Cardiac muscle cell (in vitro differentiated cells and primary cell): ENCODE results near the gene JOSD2. TPM values are rescaled to one million over a fixed set of nuclear protein-coding genes. Genes with fewer than 3 reads are reported as not detected.

ENCODE experiments used
- DNase-seq, 2 donors: peaks; one replicate each; pipeline versions ENCODE4 v3.0.0 to v3.0.0-alpha.2; 2010 to 2017; ENCODE audit warnings: low read depth in 1 of 2, low spot score in 1 of 2
- H3K27ac ChIP-seq: fragments of 200-600 bp; sonication (generic); 2 replicates; pipeline ENCODE4 v1.5.1; 2016
- H3K27me3 ChIP-seq: fragments of 200-600 bp; sonication (generic); 2 replicates; pipeline ENCODE4 v1.6.0; 2016; ENCODE audit warnings: control low read depth
- H3K36me3 ChIP-seq: fragments of 200-600 bp; sonication (generic); 2 replicates; pipeline ENCODE4 v1.5.1; 2016; ENCODE audit warnings: control low read depth
- H3K4me1 ChIP-seq: fragments of 200-600 bp; sonication (generic); 2 replicates; pipeline ENCODE4 v1.8.1; 2017; ENCODE audit warnings: low read depth, mild to moderate bottlenecking, mixed run types
- H3K4me3 ChIP-seq: fragments of 200-600 bp; sonication (generic); 2 replicates; pipeline ENCODE4 v1.5.1; 2016; ENCODE audit warnings: mild to moderate bottlenecking
- H3K9me3 ChIP-seq: fragments of 200-600 bp; sonication (generic); 2 replicates; pipeline ENCODE4 v1.5.1; 2017; ENCODE audit warnings: low read depth, mild to moderate bottlenecking, control low read depth
- CTCF ChIP-seq: IDR thresholded peaks from 2 replicates; pipeline ENCODE4 v1.5.1; 2012; ENCODE audit warnings: low read depth, mild to moderate bottlenecking, low read length
- polyA plus RNA-seq: library from polyadenylated mRNA; unstranded; fragments of >200 nt; fragmentation: Nextera tagmentation; extraction: Ambion mirVana; gene quantifications from 2 replicates; pipeline ENCODE4 v1.2.1, GENCODE V29; 2016
- total RNA-seq: library from RNA; depleted of rRNA; stranded (reverse); fragments of >200 nt; gene quantifications from 2 replicates; pipeline ENCODE4 v1.2.3, GENCODE V29; 2016

Gene JOSD2
- total and polyA plus RNA-seq, 2 experiments from 2014 or later, result 21.4 to 44.8 TPM

DNA sequence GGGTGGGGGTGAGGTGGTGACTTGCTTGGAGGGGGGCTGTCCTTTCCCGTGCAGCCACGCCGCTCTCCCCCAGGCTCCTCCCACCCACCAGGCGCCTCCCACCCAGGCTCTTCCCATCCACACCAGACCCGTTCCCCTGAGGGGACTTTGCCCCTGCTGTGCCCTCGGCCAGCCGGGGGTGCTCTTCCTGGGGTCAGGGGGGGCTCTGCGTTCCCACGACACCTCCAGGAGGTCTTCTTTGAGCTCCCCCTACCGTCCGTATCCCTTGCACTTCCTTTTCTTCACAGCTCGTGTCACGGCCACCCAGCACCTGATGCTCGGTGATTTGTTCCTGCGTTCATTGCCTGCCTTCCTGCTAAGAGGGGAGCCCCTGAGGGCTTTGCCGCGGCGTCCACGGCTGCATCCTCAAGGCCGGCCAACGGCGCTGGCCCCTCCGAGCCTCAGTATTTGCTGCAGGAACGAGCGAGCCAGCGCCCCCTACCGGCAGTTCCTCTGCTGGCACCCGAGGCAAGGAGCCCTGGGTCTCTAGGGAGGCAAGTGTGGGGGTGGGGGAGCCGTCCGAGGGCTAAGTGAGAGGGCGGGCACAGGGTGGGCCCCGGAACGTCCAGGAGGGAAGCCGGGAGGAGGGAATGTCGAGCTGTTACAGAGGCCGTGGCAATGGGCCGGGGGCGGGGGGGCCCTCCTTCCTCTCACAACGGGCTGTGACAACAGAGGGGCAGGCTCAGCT lies 45.5 kb upstream of the JOSD2 start:
- peak; percentile 81 to 96 for DNase-seq
- H3K27me3 ChIP-seq, result no peaks in the 10 kb centered on the region
- peaks cover 24% of the 10 kb centered on the region for H3K4me1 ChIP-seq
- peak; percentile 88 for TF ChIP-seq CTCF
- no peaks in the 10 kb centered on the region for H3K36me3 ChIP-seq
- peak overlapping the region; percentile 46 for H3K27ac ChIP-seq
- no peaks in the 10 kb centered on the region for H3K9me3 ChIP-seq
- H3K4me3 ChIP-seq, result peak overlapping the region; percentile 35

DNA sequence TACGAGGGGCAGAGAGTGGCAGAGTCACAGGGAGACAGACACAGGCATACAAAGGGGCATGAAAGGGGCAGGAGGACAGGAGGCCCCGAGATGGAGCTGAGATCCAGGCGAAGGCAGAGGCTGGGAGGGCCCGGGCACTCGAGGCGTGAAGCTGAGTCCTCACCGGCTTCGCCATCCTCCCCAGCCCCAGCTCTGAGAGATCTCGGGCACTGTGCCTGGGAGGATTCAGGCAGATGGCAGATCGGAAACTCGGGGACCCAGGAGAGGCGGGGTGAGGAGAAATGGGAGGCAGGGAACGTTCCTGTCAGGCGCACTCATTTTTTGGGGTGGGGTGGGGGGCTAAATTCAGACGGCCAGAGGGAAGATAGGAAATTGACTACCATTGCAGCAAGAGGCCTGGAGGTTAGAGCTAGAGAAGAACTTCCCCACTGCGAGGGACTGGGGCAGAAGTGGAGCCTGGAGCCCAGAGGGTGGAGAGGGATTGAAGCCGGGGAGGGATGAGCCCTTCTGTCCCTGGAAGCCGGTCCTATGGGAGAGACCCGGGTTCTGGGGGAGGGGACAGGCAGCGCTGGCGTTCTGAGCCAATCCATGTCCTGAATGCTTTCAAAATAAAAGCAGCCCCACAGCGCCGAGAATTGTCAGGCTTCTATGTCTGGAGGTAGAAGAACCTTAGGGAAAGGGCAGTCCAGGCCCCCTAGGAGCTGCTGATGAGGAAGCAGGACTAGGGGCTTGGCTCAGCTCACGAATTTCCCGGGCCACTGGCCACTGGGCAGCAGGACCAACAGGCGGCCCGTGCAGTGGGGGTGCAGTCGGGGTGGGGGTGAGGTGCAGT lies 44.7 kb upstream of the JOSD2 start:
- Histone ChIP-seq H3K27ac (peak overlapping the region; percentile 15), H3K36me3 (no peaks in the 10 kb centered on the region), H3K4me1 (peaks cover 23% of the 10 kb centered on the region), H3K27me3 (no peaks in the 10 kb centered on the region), H3K4me3 (peak overlapping the region; percentile 35), H3K9me3 (no peaks in the 10 kb centered on the region)
- TF ChIP-seq CTCF, result no peak
- peak in 1 of 2 donors; percentile 73 for DNase-seq

GRCh38 chr19:50555033-50555432 lies 44.0 kb upstream of the JOSD2 start:
- Histone ChIP-seq H3K27me3 (no peaks in the 10 kb centered on the region), H3K27ac (no peak overlapping the region), H3K4me1 (peaks cover 17% of the 10 kb centered on the region), H3K4me3 (no peak overlapping the region), H3K9me3 (no peaks in the 10 kb centered on the region), H3K36me3 (no peaks in the 10 kb centered on the region)
- no peak for TF ChIP-seq CTCF
- no peak for DNase-seq

DNA sequence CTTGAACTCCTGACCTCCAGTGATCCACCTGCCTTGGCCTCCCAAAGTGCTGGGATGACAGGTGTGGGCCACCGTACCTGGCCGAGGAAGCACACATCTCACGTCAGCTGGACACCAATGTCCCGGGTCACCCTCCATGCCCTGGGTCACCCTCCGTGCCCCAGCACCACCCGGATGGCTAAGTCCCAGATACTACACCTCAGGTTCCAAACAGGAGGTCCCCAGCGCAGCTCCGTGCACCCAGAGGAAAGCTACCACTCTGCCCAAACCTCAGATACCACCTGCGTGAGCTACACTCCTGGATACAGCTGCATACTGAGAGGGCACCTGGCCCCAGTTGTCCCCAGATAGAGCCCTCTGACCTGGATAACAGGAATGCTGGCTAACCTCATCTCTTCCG lies 43.2 kb upstream of the JOSD2 start:
- H3K27ac ChIP-seq, result no peak overlapping the region
- TF ChIP-seq CTCF, result no peak
- no peaks in the 10 kb centered on the region for H3K36me3 ChIP-seq
- H3K9me3 ChIP-seq, result no peaks in the 10 kb centered on the region
- no peak overlapping the region for H3K4me3 ChIP-seq
- peaks cover 15% of the 10 kb centered on the region for H3K4me1 ChIP-seq
- DNase-seq, result no peak
- H3K27me3 ChIP-seq, result no peaks in the 10 kb centered on the region

DNA sequence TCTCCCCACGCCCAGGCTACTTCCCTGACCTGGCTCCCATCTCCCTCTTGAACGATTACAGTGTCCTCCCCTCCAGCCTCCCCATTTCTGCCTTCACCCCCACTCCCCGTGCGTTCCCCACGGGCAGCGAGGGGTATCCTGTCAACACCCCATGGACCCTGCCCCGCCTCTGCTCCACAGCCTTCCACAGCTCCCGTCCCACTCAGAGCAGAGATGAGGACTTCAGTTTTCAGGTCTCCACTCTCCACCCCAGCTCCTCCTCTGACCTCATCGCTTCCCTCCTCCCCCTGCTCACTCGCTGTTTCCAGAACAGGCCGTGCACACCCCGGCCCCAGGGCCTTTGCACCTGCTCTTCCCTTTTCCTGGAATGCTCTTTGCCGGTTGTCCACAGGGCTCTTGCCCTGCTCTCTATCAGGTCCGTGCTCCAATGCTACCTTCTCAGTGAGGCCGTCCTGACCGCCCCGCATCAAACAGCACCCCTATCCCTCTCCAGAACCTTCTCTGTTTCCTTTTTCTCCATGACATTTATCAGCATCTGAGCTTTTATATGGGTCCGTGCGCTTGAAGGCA lies 42.2 kb upstream of the JOSD2 start:
- DNase-seq, result no peak
- Histone ChIP-seq H3K9me3 (no peaks in the 10 kb centered on the region), H3K27me3 (no peaks in the 10 kb centered on the region), H3K4me1 (peaks cover 15% of the 10 kb centered on the region), H3K36me3 (no peaks in the 10 kb centered on the region), H3K4me3 (no peak overlapping the region), H3K27ac (no peak overlapping the region)
- no peak for TF ChIP-seq CTCF
